ENCODE results near the gene CYP2C8. TPM values are rescaled to one million over a fixed set of nuclear protein-coding genes. Genes with fewer than 3 reads are reported as not detected.
"Not testable (repeated sequence)": the region's sequence is repeated elsewhere in the genome, so short reads cannot be mapped to it uniquely, and the experiment has no call there.

CYP2C8 gene
- polyA plus RNA-seq (5.1 TPM in 2 replicates), polyA minus RNA-seq (1.2 and 2.0 TPM in 2 replicates)

DNA sequence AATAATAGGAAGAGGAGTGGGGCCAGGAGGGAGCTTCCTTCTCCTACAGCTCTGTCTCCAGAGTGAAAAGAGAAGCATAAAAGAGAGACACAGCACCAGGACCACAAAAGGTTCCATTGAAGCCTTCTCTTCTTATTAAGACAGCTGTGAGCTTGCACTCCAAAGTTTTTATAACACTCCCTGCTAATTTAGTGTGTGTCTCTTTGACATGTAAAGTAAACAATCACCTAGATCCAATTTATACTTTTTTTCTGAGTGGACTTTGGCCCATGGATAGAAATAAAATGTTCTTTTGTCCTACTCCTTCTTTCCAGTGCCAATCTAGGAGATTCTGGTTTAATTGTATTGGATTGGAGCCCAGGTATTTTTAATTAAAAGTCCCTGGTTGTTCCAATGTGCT lies at the start of gene CYP2C8:
Gene CYP2C8 (minus strand): TSS at position 212 of the 400 bp plus-strand sequence. CDS start 95 bp downstream, at position 117.
- Histone ChIP-seq H3K4me3 (ENCODE audit: low read length) (no peak within 1 kb of the TSS), H3K27me3 (ENCODE audit: insufficient read depth, low read depth, low read length) (no peaks in the 10 kb centered on the region), H3K27ac (ENCODE audit: low read length) (no peak within 1 kb of the TSS), H3K9ac (ENCODE audit: low read length) (no peak within 1 kb of the TSS), H2AFZ (ENCODE audit: low read depth, low read length) (no peak within 1 kb of the TSS), H4K20me1 (ENCODE audit: insufficient read depth) (no peaks in the 10 kb centered on the region), H3K79me2 (replicated peaks; ENCODE audit: insufficient read depth, low read length) (no peaks in the 10 kb centered on the region), H3K4me2 (ENCODE audit: low read length) (no peak within 1 kb of the TSS), H3K36me3 (ENCODE audit: insufficient read depth, low read length) (no peaks in the 10 kb centered on the region), H3K9me3 (ENCODE audit: low read length) (no peaks in the 10 kb centered on the region), H3K9me2 (ENCODE audit: insufficient read depth, low read length) (no peaks in the 10 kb centered on the region), H3F3A (ENCODE audit: insufficient read depth, low read length, poor library complexity, severe bottlenecking) (no peaks in the 10 kb centered on the region)
- TF ChIP-seq POLR2AphosphoS5 (IDR thresholded peaks at IDR 0.05), result no peak
- no peak for TF ChIP-seq TAF1 (IDR thresholded peaks at IDR 0.05; ENCODE audit: low read depth)

DNA sequence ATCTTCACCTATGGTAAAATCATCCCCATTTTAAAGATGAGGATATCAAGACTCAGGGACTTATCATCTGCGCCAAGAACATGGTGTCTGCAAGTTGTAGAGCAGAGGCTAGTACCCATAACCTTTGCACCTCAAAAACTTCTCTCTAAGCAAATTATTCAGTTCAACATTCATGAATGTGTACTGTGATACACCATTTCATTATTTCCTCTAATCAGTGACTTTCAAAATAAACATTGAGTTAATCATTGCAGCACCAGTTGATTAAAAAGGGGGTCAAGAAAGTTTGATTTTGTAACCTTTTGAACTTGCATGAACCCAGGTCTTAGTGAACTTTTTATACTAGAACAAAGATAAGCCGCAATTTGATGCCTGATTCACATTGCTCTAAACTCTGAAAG lies 47.6 kb upstream of the CYP2C8 start:
- Histone ChIP-seq H3K27me3 (ENCODE audit: insufficient read depth, low read depth, low read length) (no peaks in the 10 kb centered on the region), H3K4me2 (ENCODE audit: low read length) (no peak overlapping the region), H4K20me1 (ENCODE audit: insufficient read depth) (no peaks in the 10 kb centered on the region), H3K27ac (ENCODE audit: low read length) (no peak overlapping the region), H2AFZ (ENCODE audit: low read depth, low read length) (no peak overlapping the region), H3K9ac (ENCODE audit: low read length) (no peak overlapping the region), H3K79me2 (replicated peaks; ENCODE audit: insufficient read depth, low read length) (no peaks in the 10 kb centered on the region), H3K36me3 (ENCODE audit: insufficient read depth, low read length) (no peaks in the 10 kb centered on the region), H3K9me3 (ENCODE audit: low read length) (no peaks in the 10 kb centered on the region), H3K9me2 (ENCODE audit: insufficient read depth, low read length) (no peaks in the 10 kb centered on the region), H3K4me3 (ENCODE audit: low read length) (no peak overlapping the region), H3F3A (ENCODE audit: insufficient read depth, low read length, poor library complexity, severe bottlenecking) (no peaks in the 10 kb centered on the region)
- TF ChIP-seq EZH2 (IDR thresholded peaks at IDR 0.05; ENCODE audit: borderline replicate concordance, insufficient read depth, low read length, poor library complexity, severe bottlenecking), result no peak
- TF ChIP-seq CTCF (IDR thresholded peaks at IDR 0.05; ENCODE audit: poor library complexity, severe bottlenecking), result no peak
- no peak for TF ChIP-seq MXI1 (conservative IDR thresholded peaks at IDR 0.05; ENCODE audit: poor library complexity, severe bottlenecking)
- no peak for TF ChIP-seq POLR2AphosphoS5 (IDR thresholded peaks at IDR 0.05)
- no peak for TF ChIP-seq TAF1 (IDR thresholded peaks at IDR 0.05; ENCODE audit: low read depth)
- TF ChIP-seq RAD21 (conservative IDR thresholded peaks at IDR 0.05), result no peak
- TF ChIP-seq SMC3 (conservative IDR thresholded peaks at IDR 0.05; ENCODE audit: poor library complexity), result no peak
- TF ChIP-seq, protein P1, sequence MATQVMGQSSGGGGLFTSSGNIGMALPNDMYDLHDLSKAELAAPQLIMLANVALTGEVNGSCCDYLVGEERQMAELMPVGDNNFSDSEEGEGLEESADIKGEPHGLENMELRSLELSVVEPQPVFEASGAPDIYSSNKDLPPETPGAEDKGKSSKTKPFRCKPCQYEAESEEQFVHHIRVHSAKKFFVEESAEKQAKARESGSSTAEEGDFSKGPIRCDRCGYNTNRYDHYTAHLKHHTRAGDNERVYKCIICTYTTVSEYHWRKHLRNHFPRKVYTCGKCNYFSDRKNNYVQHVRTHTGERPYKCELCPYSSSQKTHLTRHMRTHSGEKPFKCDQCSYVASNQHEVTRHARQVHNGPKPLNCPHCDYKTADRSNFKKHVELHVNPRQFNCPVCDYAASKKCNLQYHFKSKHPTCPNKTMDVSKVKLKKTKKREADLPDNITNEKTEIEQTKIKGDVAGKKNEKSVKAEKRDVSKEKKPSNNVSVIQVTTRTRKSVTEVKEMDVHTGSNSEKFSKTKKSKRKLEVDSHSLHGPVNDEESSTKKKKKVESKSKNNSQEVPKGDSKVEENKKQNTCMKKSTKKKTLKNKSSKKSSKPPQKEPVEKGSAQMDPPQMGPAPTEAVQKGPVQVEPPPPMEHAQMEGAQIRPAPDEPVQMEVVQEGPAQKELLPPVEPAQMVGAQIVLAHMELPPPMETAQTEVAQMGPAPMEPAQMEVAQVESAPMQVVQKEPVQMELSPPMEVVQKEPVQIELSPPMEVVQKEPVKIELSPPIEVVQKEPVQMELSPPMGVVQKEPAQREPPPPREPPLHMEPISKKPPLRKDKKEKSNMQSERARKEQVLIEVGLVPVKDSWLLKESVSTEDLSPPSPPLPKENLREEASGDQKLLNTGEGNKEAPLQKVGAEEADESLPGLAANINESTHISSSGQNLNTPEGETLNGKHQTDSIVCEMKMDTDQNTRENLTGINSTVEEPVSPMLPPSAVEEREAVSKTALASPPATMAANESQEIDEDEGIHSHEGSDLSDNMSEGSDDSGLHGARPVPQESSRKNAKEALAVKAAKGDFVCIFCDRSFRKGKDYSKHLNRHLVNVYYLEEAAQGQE (IDR thresholded peaks at IDR 0.05; ENCODE audit: borderline replicate concordance), result no peak
- TF ChIP-seq EP300 (conservative IDR thresholded peaks at IDR 0.05; ENCODE audit: poor library complexity, severe bottlenecking), result no peak

DNA sequence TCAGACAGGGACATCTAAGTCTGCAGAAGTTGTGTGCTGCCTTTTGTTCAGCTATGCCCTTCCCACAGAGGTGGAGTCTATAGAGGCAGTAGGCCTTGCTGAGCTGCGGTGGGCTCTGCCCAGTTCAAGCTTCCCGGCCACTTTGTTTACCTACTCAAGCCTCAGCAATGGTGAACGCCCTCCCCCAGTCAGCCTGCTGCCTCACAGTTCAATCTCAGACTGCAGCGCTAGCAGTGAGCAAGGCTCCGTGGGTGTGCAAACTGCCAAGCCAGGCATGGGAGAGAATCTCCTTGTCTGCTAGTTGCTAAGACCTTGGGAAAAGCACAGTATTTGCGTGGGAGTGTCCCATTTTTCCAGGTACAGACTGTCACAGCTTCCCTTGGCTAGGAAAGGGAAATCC lies 41.5 kb upstream of the CYP2C8 start:
- not testable (repeated sequence) for H3K27me3 ChIP-seq (ENCODE audit: insufficient read depth, low read depth, low read length); H4K20me1 ChIP-seq (ENCODE audit: insufficient read depth); H3K27ac ChIP-seq (ENCODE audit: low read length); H3K79me2 ChIP-seq (replicated peaks; ENCODE audit: insufficient read depth, low read length); H3F3A ChIP-seq (ENCODE audit: insufficient read depth, low read length, poor library complexity, severe bottlenecking); H3K4me2 ChIP-seq (ENCODE audit: low read length); H3K9ac ChIP-seq (ENCODE audit: low read length); H3K9me3 ChIP-seq (ENCODE audit: low read length); H2AFZ ChIP-seq (ENCODE audit: low read depth, low read length); H3K36me3 ChIP-seq (ENCODE audit: insufficient read depth, low read length); H3K9me2 ChIP-seq (ENCODE audit: insufficient read depth, low read length); H3K4me3 ChIP-seq (ENCODE audit: low read length)
